Central memory CD4-positive, alpha-beta T cell (primary cell): ENCODE data around the gene CHP2.
"Not testable (repeated sequence)": the region's sequence is repeated elsewhere in the genome, so short reads cannot be mapped to it uniquely, and the experiment has no call there.

ENCODE experiments used
- DNase-seq: peaks from one replicate; pipeline ENCODE4 v3.0.0; 2022
- total RNA-seq, 3 experiments: gene quantifications; one replicate each; lab custom pipeline; 2026; lab: John Stamatoyannopoulos, UW

The CHP2 gene
- total RNA-seq: 0 reads per million in 3 experiments

DNA sequence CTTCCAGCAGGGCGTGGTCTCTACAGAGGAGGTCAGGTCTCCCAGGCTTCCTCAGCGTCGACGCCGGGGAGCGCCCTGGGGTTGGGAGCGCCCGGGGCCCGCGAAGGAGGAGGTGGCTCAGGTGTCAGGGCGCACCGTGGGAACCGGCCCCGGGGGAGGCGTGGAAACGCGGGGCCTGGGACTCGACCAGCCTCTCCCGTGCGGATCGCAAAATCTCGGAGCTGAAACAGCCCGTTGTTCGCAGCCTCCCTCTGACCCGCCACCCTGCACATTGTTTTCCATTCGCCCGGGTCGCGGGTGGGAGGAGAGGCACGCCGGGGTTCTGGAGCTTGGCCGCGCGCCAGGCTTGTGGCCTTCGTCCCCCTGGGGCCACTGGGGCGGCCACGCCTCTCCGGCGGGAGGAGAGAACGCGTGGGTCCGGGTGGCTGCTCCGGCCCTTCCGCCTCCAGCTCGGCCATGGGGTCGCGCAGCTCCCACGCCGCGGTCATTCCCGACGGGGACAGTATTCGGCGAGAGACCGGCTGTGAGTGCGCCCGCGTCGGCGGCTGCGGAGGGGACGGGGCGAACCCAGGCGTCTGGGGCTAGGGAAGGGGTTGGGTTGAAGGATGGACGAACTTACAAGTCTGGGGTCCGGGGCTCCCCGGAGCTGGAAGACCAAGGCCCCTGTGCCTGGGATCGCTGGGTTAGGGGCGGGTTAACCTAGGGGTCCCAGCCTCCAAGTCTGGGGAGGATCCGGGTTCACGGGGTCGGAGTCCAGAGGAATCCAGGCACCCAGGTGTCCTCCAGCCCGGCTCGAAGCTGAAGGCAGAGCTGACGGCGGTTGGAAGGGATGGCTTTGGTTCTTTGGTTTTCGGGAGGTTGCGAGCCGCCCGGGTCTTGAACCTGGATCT, at the start of gene CHP2:
Gene CHP2, plus strand, starts transcription at position 433 of the 890 bp plus-strand sequence. Its CDS starts 24 bp downstream, at position 457.
- DNase-seq: no peak

- DNase-seq: no peak
These were observed 49.3 kb upstream of the CHP2 start for GRCh38 chr16:23705517-23705902.

DNA sequence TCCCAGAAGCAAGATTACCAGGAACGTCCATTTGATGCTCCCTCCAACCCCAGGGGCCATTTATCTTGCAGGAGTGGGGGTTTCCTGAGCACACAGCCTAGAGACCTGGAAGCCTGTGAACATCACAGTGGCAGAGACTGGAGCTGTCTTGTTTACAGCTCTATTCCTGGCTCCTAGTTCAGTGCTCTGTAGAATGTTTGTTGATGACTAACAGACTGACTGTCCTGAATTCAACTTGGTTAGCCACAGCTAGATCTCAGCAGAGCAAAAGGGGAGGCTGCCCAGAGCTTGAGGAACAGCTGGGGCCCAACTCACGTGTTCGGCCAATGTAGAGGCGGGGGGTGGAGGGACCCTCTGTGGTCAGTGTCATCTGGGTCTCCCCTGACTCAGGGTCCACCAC, 48.4 kb upstream of the CHP2 start:
- no peak for DNase-seq

- DNase-seq: no peak
These were observed 45.3 kb upstream of the CHP2 start for GRCh38 chr16:23709536-23709935.

GRCh38 chr16:23710008-23710407, 44.8 kb upstream of the CHP2 start:
- DNase-seq: no peak

GRCh38 chr16:23710504-23710903, 44.3 kb upstream of the CHP2 start:
- DNase-seq: no peak

- no peak for DNase-seq
These were observed 43.0 kb upstream of the CHP2 start for GRCh38 chr16:23711785-23712184.

DNA sequence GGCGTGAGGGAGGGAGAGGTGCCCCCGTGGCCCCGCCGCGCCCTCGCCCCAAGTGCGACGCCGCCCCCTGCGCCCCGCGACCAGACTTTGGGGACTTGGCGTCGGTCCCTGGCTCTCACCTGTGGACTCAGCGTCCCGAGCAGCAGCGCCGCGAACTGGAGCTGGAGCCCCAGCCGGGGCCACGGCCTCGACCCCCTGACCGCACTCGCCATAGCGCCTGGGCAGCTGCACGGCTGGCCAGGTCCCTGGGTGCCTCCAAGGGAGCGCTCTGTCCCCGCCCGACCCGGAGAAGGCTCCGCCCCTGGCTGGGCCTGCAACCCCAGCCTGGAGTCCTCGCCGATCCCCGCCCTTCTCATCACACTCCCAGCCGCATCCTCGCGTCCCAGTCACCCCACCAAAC, 41.9 kb upstream of the CHP2 start, which contains the start of gene ERN2:
Gene ERN2, minus strand, starts transcription at position 247 of the 400 bp plus-strand sequence. Its CDS starts 35 bp downstream, at position 212.
- no peak for DNase-seq

DNA sequence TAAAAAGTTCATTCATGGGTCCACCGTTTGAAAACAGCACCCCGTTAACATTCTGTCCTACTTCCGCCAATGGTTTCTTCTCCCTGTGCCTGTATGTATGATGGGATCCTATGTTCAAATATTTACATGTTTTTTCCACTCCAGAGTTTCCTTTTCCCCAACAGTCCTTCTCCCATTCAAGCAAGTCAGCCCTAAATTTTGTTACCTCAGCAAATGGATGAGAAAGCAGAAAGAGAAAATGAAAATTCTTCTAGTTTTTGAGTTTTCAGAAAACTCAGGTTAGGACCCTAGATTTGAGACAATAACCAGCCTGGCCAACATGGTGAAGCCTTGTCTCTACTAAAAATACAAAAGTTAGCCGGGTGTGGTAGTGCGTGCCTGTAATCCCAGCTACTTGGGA, 38.3 kb upstream of the CHP2 start:
- no peak for DNase-seq

DNA sequence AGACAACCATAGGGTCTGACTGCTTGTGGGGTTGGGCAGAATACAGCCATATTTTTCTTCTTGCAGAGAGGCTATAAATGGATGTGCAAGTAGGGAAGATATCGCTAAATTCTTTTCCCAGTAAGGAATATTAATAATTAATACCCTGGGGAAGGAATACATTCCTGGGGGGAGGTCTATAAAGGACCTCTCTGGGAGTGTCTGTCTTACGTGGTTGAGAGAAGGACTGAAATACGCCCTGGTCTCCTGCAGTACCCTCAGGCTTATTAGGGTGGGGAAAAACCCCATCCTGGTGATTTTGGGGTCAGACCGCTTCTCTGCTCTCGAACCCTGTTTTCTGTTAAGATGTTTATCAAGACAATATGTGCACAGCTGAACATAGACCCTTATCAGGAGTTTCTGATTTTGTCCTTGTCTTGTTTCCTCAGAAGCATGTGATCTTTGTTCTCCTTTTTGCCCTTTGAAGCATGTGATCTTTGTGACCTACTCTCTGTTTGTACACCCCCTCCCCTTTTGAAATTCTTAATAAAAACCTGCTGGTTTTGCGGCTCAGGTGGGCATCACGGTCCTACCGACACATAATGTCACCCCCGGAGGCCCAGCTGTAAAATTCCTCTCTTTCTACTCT, 32.1 kb upstream of the CHP2 start:
- DNase-seq: not testable (repeated sequence)

- DNase-seq: no peak
These were observed 30.6 kb upstream of the CHP2 start for GRCh38 chr16:23724096-23724784.

- DNase-seq: no peak
These were observed 30.1 kb upstream of the CHP2 start for GRCh38 chr16:23724785-23725131.

DNA sequence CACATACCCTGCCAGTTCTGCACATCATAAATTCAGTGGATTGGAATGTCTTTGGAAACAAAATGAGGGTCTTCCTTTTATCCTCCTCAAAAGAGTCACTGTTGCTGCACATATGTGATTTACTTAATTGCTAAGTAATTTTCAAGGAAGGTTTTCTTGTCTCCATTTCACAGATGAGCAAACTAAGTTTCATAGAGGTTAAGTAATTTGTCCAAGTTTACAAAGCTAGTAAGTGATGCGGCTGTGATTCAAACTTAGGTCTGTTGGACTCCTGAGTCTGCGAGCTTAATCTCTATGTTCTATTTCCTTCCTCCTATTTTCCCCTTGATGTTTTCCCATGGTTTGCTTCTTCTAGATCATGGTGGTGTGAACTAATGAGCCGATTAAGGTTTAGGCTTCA, 28.1 kb upstream of the CHP2 start:
- DNase-seq: no peak

- no peak for DNase-seq
These were observed 26.7 kb upstream of the CHP2 start for GRCh38 chr16:23728112-23728477.

DNA sequence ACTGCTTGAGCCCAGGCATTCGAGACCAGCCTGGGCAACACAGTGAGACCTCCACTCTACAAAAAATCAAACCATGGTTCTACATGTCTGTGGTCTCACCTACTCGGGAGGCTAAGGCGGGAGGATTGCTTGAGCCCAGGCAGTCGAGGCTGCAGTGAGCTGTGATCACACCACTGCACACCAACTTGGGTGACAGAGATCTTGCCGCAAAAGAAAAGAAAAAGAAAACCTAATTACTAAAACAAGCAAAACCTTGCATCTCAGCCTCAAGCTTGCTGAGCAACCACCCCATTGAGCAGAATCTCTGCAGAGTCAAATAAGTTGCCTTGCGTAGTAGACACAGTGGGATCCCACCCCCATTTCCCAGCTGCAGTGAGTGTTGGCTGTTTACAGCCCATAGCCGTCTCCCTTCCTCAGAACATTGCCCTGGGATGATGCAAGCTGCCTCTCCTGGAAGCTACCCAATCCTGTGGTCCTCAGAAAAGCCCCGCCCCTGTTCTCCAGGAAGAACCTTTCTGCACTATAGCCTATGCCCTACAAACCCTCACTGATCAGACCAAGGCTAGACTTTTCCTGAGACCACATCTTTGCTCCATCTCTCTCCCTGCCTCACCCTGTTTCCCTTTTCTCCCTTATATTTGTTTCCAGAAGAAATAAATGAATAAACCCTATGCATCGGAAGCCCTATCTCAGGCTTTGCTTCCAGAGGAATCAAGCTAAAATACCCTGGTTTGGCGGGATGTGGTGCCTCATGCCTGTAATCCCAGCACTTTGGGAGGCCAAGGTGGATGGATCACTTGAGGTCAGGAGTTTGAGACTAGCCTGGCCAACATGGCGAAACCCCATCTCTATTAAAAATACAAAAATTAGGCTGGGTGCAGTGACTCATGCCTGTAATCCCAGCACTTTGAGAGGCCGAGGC, 25.1 kb upstream of the CHP2 start:
- no peak for DNase-seq

- no peak for DNase-seq
These were observed 20.5 kb upstream of the CHP2 start for GRCh38 chr16:23734176-23734893.

DNA sequence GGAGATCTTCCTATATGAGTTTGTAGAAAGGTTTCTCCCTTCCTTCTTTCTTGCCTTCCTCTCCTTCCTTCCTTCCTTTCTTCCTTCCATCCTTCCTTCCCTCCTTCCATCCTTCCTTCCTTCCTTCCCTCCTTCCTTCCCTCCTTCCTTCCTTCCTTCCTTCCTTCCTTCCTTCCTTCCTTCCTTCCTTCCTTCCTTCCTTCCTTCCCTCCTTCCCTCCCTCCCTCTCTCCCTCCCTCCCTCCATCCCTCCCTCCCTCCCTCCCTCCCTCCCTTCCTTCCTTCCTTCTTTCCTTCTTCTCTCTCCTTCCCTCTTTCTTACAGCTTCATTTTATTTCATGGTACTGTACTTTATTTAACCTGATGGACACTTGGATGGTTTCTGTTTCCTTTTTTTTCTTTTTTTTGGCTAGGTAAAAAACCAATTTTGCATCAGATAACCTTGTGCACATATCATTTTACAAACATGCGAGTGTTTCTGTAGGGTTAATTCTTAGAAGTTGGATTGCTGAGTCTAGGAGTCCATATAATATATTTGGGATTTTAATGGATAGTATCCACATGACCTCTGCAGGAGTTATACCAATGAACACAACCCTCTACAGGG, 17.3 kb upstream of the CHP2 start:
- not testable (repeated sequence) for DNase-seq

- DNase-seq: no peak
These were observed 15.3 kb upstream of the CHP2 start for GRCh38 chr16:23739516-23739915.

DNA sequence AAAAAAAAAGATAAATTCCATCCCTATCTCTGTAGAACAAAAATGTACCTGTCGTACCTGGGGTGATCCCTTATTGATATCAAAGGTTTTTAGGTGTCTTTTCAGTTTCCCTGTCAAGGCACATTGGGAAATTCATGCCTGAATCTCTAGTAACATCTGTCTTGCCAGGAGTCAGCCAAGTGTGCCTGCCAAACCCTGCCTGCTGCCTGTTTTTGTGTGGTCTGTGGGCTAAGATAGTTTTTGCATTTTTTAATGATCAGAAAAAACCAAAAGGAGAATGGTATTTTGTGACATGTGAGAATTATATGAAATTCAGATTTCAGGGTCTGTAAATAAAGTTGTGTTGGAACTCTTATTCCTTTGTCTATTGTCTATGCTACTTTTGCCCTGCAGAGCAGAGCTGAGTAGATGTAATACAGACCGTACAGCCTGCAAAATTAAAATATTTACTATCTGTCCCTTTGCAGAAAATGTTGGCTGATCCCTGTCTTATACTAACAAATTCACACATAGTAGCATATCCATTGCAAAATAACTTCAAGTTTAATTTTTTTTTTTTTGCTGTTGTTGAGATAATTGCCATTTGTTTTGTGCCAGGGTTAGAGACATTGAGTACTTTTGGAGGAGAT, 13.0 kb upstream of the CHP2 start:
- no peak for DNase-seq

GRCh38 chr16:23742766-23743165, 12.1 kb upstream of the CHP2 start:
- no peak for DNase-seq

DNA sequence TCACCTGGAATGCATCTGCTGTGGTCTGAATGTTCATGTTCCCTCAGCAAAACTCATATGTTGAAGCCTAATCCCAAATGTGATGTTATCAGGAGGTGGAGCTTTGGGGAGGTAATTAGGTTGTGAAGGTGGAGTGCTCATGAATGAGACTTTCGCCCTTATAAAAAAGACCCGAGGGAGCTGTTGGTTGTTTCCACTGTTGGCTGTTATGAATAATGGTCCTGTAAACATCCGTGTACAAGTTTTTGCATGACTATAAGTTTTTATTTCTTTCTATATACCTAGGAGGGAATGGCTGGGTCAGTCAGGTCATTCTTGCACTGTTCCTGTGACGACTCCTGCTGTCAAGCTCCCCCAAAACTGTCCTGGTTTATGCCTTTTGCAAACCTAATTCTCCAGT, 9.6 kb upstream of the CHP2 start:
- DNase-seq: no peak
